GM12891 (cell line): Measurements from ENCODE around the gene OTC.

Experiments used
- POLR2A ChIP-seq: IDR thresholded peaks from 2 replicates; pipeline ENCODE4 v1.6.1; 2011; ENCODE audit warnings: low read depth, low read length, control low read depth
- POLR2AphosphoS5 ChIP-seq: IDR thresholded peaks from 2 replicates; pipeline ENCODE4 v1.6.1; 2011; ENCODE audit warnings: low read depth, low read length, control low read depth
- POU2F2 ChIP-seq: IDR thresholded peaks from 2 replicates; pipeline ENCODE4 v1.6.1; 2011; ENCODE audit warnings: low read depth, mild to moderate bottlenecking, control low read depth, low read length, moderate library complexity

DNA sequence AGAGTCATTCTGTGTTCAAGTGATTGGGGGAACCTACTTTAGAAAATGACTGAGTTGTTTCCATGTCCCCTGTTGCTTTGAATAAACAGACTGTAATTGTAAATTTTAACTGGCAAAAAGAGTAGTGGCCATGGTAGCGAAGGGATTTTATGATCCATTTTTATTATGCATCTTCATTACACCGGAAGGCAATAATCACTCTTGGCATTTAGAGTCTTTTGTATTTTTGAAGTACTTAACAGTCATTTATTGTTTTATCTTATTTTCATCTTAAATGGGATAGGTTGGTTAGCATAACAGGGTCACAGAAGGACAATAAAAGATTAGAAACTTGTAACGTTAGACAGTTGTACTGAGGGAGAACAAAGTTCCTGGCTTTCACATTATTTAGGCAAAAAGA lies 11.0 kb upstream of the OTC start:
- TF ChIP-seq POLR2AphosphoS5 (no peak), POU2F2 (no peak), POLR2A (no peak)
